Measurements from ENCODE around the gene PHF14. TPM values are rescaled to one million over a fixed set of nuclear protein-coding genes. Genes with fewer than 3 reads are reported as not detected.

Gene PHF14
- total RNA-seq, 1 experiment from 2014 or later, result 40.2 TPM

DNA sequence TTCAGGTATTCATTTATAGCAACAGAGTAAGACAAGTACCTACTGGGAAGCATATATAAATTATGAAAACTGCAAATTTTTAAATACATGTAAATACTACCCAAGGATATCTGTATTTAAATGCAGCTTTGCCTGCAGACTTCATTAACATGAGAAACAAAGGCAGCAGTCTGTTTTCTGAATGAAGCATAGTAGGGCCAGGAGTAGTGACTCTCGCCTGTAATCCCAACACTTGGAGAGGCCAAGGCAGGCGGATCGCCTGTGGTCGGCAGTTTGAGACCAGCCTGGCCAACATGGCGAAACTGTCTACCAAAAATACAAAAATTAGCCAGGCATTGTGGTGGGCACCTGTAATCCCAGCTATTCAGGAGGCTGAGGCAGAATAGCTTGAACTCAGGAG, 42.5 kb upstream of the PHF14 start:
- H3K4me1 Mint-ChIP-seq (ENCODE audit: low read depth, unreplicated experiment), result no peaks in the 10 kb centered on the region
- TF ChIP-seq, protein P1, sequence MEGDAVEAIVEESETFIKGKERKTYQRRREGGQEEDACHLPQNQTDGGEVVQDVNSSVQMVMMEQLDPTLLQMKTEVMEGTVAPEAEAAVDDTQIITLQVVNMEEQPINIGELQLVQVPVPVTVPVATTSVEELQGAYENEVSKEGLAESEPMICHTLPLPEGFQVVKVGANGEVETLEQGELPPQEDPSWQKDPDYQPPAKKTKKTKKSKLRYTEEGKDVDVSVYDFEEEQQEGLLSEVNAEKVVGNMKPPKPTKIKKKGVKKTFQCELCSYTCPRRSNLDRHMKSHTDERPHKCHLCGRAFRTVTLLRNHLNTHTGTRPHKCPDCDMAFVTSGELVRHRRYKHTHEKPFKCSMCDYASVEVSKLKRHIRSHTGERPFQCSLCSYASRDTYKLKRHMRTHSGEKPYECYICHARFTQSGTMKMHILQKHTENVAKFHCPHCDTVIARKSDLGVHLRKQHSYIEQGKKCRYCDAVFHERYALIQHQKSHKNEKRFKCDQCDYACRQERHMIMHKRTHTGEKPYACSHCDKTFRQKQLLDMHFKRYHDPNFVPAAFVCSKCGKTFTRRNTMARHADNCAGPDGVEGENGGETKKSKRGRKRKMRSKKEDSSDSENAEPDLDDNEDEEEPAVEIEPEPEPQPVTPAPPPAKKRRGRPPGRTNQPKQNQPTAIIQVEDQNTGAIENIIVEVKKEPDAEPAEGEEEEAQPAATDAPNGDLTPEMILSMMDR (IDR thresholded peaks at IDR 0.05; ENCODE audit: unreplicated experiment), result no peak
- DNase-seq, result no peak
- H3K9me3 Mint-ChIP-seq (ENCODE audit: low read depth, unreplicated experiment), result no peaks in the 10 kb centered on the region
- BruUV-seq (replicated peaks), result no TSS peak
- intact Hi-C loops (cut with micrococcal nuclease; ENCODE audit: unreplicated experiment), result no loop called here
- no peaks in the 10 kb centered on the region for H3K27me3 Mint-ChIP-seq (ENCODE audit: unreplicated experiment)
- no peak overlapping the region for H3K27ac Mint-ChIP-seq (ENCODE audit: unreplicated experiment)
- CTCF ChIA-PET, result interaction anchor here (0.7 kb wide), 1 partner anchor 10 kb away, joined by 6 read pairs; no protein-coding TSS in a partner anchor
- H3K36me3 Mint-ChIP-seq (ENCODE audit: insufficient read depth, unreplicated experiment), result peaks cover 12% of the 10 kb centered on the region
- no peak overlapping the region for H3K4me3 Mint-ChIP-seq (ENCODE audit: low read depth, unreplicated experiment)

DNA sequence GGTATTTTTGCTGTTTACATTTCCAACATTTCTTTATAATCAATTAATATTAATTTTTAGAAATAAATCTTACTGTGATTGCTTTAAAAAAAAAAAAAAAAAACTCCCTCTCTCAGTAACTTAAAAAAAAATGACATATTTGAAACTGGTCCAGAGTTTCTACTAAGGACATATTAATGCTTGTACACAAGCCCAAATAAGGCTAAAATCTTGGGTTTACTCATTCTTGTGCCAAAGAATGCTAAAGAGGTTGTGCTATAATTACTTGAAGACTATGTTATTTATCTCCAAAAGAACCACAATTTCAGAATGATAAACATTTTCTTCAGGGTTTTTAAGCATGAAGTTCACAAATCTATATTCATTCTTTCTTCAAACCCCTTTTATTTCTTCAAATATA, 39.4 kb upstream of the PHF14 start:
- no peak for DNase-seq
- H3K36me3 Mint-ChIP-seq (ENCODE audit: insufficient read depth, unreplicated experiment), result peaks cover 23% of the 10 kb centered on the region
- no peak overlapping the region for H3K4me3 Mint-ChIP-seq (ENCODE audit: low read depth, unreplicated experiment)
- no peaks in the 10 kb centered on the region for H3K27me3 Mint-ChIP-seq (ENCODE audit: unreplicated experiment)
- CTCF ChIA-PET, result no interaction called here
- H3K27ac Mint-ChIP-seq (ENCODE audit: unreplicated experiment), result no peak overlapping the region
- no peaks in the 10 kb centered on the region for H3K4me1 Mint-ChIP-seq (ENCODE audit: low read depth, unreplicated experiment)
- no TSS peak for BruUV-seq (replicated peaks)
- TF ChIP-seq, protein P1 (IDR thresholded peaks at IDR 0.05; ENCODE audit: unreplicated experiment), result no peak
- intact Hi-C loops (cut with micrococcal nuclease; ENCODE audit: unreplicated experiment), result no loop called here
- no peaks in the 10 kb centered on the region for H3K9me3 Mint-ChIP-seq (ENCODE audit: low read depth, unreplicated experiment)

DNA sequence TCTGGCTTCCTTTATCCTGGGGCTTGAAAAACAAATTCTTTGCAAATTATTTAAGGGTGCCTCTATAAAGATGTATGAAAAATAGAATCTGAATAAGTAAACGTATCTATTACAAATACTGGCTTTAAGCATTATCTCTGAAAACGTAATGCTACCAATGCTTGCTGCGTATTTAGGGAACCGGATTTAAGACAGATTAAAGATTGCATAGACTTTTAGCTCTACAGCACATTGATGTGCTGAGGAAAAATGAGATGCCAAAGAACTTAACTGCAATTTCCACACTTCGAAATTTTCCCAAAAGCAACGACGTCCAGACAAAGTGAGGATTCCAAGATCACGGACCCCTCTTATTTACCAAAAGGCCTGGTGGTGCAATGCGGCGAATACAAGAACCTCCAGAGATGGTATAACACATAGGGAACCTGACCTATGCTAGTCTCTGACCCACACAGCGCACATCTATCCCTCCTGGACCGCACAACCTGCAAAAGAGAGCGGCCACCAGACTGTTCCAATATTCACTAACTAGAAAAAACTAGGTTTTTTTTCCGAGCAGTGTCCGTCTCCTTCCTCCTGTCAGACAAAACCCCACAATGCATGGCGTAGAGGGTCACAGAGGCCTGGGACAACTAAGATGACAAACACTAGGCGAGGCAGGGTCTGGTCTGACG, 34.3 kb upstream of the PHF14 start:
- Mint-ChIP-seq H3K4me3 (ENCODE audit: low read depth, unreplicated experiment) (no peak overlapping the region), H3K36me3 (ENCODE audit: insufficient read depth, unreplicated experiment) (peaks cover 11% of the 10 kb centered on the region), H3K4me1 (ENCODE audit: low read depth, unreplicated experiment) (no peaks in the 10 kb centered on the region), H3K9me3 (ENCODE audit: low read depth, unreplicated experiment) (no peaks in the 10 kb centered on the region), H3K27me3 (ENCODE audit: unreplicated experiment) (no peaks in the 10 kb centered on the region), H3K27ac (ENCODE audit: unreplicated experiment) (no peak overlapping the region)
- intact Hi-C loops (cut with micrococcal nuclease; ENCODE audit: unreplicated experiment), result no loop called here
- TF ChIP-seq, protein P1 (IDR thresholded peaks at IDR 0.05; ENCODE audit: unreplicated experiment), result no peak
- CTCF ChIA-PET, result no interaction called here
- BruUV-seq (replicated peaks), result TSS peak; percentile 46
- DNase-seq, result no peak

DNA sequence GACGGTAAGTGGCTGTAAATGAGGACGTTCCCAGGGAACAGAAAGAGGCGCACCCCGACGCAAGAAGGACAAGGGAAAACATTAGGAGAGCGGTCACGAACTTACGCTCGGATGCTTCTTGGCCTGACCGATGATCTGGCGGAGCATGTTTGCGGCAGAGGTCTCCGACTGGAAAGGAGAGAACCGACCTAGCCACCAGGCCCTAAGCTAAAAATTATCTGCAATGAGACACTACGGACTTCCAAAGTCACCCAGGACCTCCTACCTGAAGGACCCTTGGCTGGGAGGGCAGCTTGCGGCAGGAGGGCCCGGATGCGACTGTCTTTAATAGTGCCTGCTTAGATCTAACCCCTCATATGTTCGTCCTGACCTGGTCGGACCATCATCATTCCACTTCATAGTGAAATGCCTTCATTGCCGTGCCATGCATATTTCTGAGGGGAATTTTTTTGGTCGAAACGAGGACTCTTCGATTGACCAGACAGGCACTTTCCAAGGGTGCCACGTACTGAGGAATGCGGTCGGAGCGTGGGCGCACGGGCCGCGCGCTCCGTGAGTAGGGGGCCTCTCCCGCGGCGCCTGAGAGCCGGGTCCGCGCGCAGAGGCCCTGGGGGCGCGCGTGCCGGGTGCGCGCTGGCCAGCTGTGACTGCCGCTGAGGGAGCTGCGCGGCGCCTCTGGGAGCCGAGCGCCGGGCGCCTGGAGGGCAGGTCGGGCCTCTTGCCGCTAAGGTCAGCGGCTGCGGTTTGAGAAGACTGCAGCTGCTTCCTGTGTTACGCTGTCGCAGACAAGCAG, 33.6 kb upstream of the PHF14 start:
- TF ChIP-seq, protein P1 (IDR thresholded peaks at IDR 0.05; ENCODE audit: unreplicated experiment), result no peak
- Mint-ChIP-seq H3K27me3 (ENCODE audit: unreplicated experiment) (no peaks in the 10 kb centered on the region), H3K36me3 (ENCODE audit: insufficient read depth, unreplicated experiment) (peaks cover 11% of the 10 kb centered on the region), H3K9me3 (ENCODE audit: low read depth, unreplicated experiment) (no peaks in the 10 kb centered on the region), H3K27ac (ENCODE audit: unreplicated experiment) (no peak overlapping the region), H3K4me1 (ENCODE audit: low read depth, unreplicated experiment) (no peaks in the 10 kb centered on the region), H3K4me3 (ENCODE audit: low read depth, unreplicated experiment) (no peak overlapping the region)
- peak; percentile 94 for DNase-seq
- intact Hi-C loops (cut with micrococcal nuclease; ENCODE audit: unreplicated experiment), result loop anchor here (1.0 kb wide), 1 partner anchor 33 kb away; the partner anchor contains the start of gene PHF14
- BruUV-seq (replicated peaks), result no TSS peak
- CTCF ChIA-PET, result interaction anchor here (0.7 to 1.2 kb wide), 3 partner anchors 10 to 272 kb away, joined by 3 to 7 read pairs (median 5); partner anchors contain the start of gene PHF14

All from Calu3 (cell line).